ENCODE data around the gene LAMC3. TPM values are rescaled to one million over a fixed set of nuclear protein-coding genes. Genes with fewer than 3 reads are reported as not detected.

The LAMC3 gene
- total RNA-seq, 2 experiments from 2014 or later = 0.66 to 1.7 TPM

DNA sequence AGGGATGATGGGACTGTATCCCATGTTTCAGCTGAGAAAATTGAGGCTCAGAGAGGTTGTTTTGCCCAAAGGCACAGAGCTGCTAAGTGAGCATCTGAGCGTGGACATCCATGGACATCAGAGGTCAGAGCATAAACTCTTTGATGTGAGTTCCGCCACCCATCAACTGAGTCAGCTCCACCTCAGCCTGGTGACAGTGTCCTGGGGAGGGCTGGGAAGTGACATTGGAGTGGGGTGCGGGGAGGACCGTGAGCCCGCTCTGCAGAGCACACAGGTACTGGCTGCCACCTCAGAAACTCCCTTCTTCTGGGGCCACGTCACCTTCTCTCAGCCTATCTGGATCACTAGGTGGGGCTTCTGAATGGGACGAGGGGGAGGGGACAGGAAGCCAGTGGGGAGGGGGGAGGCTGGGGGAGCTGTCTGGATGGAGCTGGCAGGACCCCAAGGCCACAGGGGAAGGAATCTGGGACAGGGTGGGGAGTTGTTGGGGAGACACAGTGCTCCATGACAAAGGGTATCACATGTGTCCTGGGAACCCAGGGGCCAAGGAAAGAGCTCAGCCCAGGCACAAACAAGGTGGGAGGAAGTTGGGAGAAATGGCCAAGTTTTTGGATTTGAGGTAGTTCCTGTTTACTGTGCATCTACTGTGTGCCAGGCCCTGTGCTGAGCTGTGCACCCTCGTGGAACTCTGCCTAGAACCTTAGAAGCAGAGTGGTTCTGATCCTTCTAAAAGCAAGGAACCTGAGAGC lies 2.5 kb downstream of the LAMC3 start:
- no peaks in the 10 kb centered on the region for H3K36me3 ChIP-seq (ENCODE audit: insufficient read depth, low read length)
- peaks cover 34 to 38% of the 10 kb centered on the region in 2 experiments for H3K27me3 ChIP-seq (ENCODE audit: control insufficient read depth in 1 of 2, insufficient read depth in 2 of 2, low read length in 2 of 2)
- ATAC-seq (ENCODE audit: poor library complexity) (no peak), DNase-seq (no peak)
- H3K4me1 ChIP-seq (ENCODE audit: insufficient read depth, low read length) = peaks cover 7% of the 10 kb centered on the region
- no peak overlapping the region for H3K4me3 ChIP-seq (ENCODE audit: low read length)
- H3K9me3 ChIP-seq (ENCODE audit: control insufficient read depth in 1 of 2, insufficient read depth in 1 of 2, low read length in 2 of 2) = peaks cover 0 to 7% of the 10 kb centered on the region in 2 experiments
- Mint-ChIP-seq H3K36me3 (ENCODE audit: low read depth) (no peaks in the 10 kb centered on the region), H3K4me1 (ENCODE audit: low read depth) (no peaks in the 10 kb centered on the region), H3K9me3 (no peaks in the 10 kb centered on the region), H3K27ac (no peak overlapping the region), H3K27me3 (peaks cover 51% of the 10 kb centered on the region), H3K4me3 (no peak overlapping the region)
- intact Hi-C loops (cut with DNase I, micrococcal nuclease) = no loop called here
- TF ChIP-seq CTCF (IDR thresholded peaks at IDR 0.05) = no peak
- CTCF ChIA-PET = no interaction called here
- H3K27ac ChIP-seq (ENCODE audit: low read depth in 1 of 2, low read length in 2 of 2) = no peak overlapping the region
- POLR2A ChIA-PET = no interaction called here

DNA sequence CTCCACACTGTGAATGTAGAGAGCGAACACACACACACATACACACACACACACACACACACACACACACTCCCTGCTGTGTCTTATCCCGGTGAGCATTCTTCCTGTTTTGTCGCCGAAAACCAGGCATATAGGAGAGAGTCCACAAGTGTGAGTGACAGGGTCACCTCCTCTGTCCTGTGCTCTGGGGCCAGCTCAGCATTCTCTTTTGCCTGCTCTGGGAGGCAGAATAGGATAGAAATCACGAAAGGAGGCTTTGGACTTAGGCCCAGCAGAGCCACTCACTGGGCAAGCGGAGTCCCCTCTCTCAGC lies 3.0 kb downstream of the LAMC3 start:
- TF ChIP-seq CTCF (IDR thresholded peaks at IDR 0.05) = no peak
- CTCF ChIA-PET = no interaction called here
- Mint-ChIP-seq H3K9me3 (no peaks in the 10 kb centered on the region), H3K4me1 (ENCODE audit: low read depth) (no peaks in the 10 kb centered on the region), H3K36me3 (ENCODE audit: low read depth) (no peaks in the 10 kb centered on the region), H3K27ac (no peak overlapping the region), H3K4me3 (no peak overlapping the region), H3K27me3 (peaks cover 49% of the 10 kb centered on the region)
- peaks cover 7% of the 10 kb centered on the region for H3K4me1 ChIP-seq (ENCODE audit: insufficient read depth, low read length)
- no peaks in the 10 kb centered on the region for H3K36me3 ChIP-seq (ENCODE audit: insufficient read depth, low read length)
- POLR2A ChIA-PET = no interaction called here
- ATAC-seq (ENCODE audit: poor library complexity) (no peak), DNase-seq (no peak)
- H3K27ac ChIP-seq (ENCODE audit: low read depth in 1 of 2, low read length in 2 of 2) = no peak overlapping the region
- intact Hi-C loops (cut with DNase I, micrococcal nuclease) = no loop called here
- H3K4me3 ChIP-seq (ENCODE audit: low read length) = no peak overlapping the region
- peaks cover 0 to 7% of the 10 kb centered on the region in 2 experiments for H3K9me3 ChIP-seq (ENCODE audit: control insufficient read depth in 1 of 2, insufficient read depth in 1 of 2, low read length in 2 of 2)
- peaks cover 34% of the 10 kb centered on the region in 2 experiments for H3K27me3 ChIP-seq (ENCODE audit: control insufficient read depth in 1 of 2, insufficient read depth in 2 of 2, low read length in 2 of 2)

DNA sequence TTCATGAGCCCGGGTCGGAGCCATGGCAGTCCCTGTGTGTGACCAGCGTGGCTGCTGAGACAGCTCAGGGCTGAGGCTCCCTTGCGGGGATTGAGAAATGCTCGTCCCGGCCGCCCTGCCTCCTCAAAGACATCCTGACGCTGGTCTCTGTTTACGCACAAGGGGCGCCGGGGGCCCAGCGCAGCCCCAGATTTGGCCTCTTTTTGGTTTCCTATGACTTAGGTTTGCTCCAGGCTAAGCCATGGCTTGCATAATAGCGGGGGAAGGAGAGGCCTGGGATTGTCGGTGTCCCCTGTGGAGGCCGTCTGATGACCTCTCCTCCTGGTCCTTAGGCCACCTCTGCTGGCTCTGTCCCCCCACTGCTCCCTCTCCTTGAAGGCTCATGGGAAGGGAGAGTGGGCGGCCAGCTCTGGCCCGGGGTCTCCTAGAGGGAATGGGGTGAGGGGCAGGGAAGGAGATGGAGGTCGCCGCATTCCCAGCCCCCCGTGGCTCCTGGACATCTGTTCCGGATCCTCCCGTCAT lies 3.5 kb downstream of the LAMC3 start:
- no peak overlapping the region for H3K27ac Mint-ChIP-seq
- DNase-seq = no peak
- CTCF ChIA-PET = no interaction called here

More for the DNA sequence above, 3.5 kb downstream of the LAMC3 start:
- TF ChIP-seq CTCF (IDR thresholded peaks at IDR 0.05) = no peak
- H3K27me3 ChIP-seq (ENCODE audit: control insufficient read depth in 1 of 2, insufficient read depth in 2 of 2, low read length in 2 of 2) = peaks cover 34% of the 10 kb centered on the region in 2 experiments
- Mint-ChIP-seq H3K4me1 (ENCODE audit: low read depth) (no peaks in the 10 kb centered on the region), H3K36me3 (ENCODE audit: low read depth) (no peaks in the 10 kb centered on the region), H3K9me3 (no peaks in the 10 kb centered on the region), H3K4me3 (no peak overlapping the region), H3K27me3 (peaks cover 45% of the 10 kb centered on the region)
- H3K4me3 ChIP-seq (ENCODE audit: low read length) = no peak overlapping the region
- peaks cover 7% of the 10 kb centered on the region for H3K4me1 ChIP-seq (ENCODE audit: insufficient read depth, low read length)
- no peak overlapping the region for H3K27ac ChIP-seq (ENCODE audit: low read depth in 1 of 2, low read length in 2 of 2)
- POLR2A ChIA-PET = no interaction called here
- peaks cover 0 to 7% of the 10 kb centered on the region in 2 experiments for H3K9me3 ChIP-seq (ENCODE audit: control insufficient read depth in 1 of 2, insufficient read depth in 1 of 2, low read length in 2 of 2)
- no peaks in the 10 kb centered on the region for H3K36me3 ChIP-seq (ENCODE audit: insufficient read depth, low read length)
- ATAC-seq (ENCODE audit: poor library complexity) = no peak
- intact Hi-C loops (cut with DNase I, micrococcal nuclease) = no loop called here
